GM19099 (cell line): Measurements from ENCODE around the gene SAP30.

Source experiments
- POLR2A ChIP-seq: IDR thresholded peaks from 3 replicates; pipeline ENCODE4 v1.6.1; 2011; ENCODE audit warnings: low read depth; ENCODE audit not compliant: insufficient read length; ENCODE audit errors: extremely low read depth

The SAP30 gene

DNA sequence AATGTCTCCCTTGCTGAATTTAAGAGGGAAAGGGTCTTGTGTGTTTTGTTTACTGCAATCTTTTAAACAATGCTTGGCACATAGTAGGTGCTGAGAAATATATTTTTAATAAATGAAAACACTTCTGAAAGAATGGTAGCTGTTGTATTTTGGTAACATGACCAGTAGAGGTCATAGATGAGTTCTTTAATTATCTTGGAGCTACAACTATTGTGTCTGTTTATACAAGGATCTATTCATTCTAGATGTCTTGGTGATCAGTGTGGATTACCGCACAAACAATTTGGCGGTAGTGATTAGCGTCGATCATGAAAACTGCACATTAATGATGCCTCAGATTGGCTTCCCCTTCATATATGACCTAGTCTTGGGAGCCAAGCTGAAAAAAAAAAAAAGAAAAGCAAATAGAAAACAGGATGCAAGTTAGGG is 49.6 kb downstream of the SAP30 start:
- no peak for TF ChIP-seq POLR2A

DNA sequence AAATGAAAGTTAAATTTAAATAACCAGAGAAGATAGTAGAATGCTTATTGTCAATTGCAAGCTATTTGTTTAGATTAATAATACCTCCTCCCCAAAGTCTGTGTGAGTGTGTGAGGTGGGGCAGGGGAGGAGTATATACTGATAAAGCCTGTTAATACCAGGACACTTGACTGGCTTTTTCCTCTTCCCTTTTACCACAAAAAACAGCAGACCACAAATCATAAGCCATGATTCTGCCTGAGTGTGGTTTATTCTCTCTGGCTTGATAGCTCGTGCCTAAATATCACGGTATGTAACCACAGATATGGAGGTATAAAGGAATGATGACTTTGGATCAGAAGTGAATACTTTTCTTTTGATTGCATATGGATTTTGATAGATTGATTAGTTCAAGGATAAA is 50.0 kb downstream of the SAP30 start:
- TF ChIP-seq POLR2A, result no peak

DNA sequence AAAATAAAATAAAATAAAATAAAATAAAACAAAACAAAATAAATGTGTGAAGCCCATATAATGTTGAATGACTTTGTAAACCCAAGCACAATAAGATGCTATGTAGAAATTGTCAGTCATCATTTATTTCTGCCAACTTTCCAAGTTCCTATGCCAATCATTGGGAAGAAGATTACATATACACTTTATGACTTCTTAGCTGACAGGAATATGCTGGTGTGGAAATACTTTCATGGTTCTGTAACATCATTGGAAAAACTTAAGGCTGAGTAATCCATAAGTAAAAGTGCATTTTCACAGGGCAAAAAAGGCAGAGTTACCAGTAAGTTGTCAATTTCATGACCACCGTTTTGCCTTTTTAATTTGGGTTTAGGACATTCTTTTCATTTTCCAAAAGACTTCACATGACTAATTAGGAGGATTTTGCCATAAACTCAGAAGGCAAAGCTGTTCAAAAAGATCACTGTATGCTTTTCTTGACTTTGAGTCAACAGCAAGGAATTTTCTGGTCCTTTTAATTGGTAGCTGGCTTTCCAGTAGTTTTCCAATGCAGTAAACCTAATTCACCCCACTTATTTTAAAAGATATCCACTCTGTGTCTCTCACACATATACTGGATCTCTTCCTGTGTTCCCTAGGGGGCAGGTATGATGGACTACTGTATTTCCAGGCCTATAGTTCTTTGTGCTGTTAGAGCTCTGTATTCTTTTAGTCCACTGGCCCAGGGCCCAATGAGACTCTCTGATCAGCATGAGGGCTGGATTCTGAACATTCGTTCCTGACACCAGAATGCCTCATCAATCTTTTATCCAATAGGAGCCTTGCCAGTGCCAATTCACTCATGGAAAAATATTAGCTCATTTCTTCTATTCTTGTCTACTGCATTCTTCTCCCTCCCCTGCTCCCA is 54.4 kb downstream of the SAP30 start:
- TF ChIP-seq POLR2A, result no peak

DNA sequence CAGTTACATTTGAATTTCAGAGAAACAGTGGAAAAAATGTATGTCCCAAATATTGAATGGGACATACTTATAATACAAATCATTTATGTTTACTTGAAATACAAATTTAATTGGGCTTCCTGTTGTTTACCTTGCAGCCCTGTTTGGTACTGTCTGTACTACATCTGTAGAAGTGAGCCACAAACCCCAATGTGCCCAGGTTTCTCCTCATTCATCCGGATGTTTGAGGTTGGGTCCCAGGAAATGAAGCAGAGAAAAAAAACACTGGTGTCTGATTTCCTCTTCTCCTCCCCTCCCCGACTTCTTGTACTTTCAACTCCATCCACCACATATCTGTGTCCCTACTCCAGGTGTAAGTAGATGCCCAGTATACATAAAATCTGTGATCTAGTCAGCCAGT is 55.3 kb downstream of the SAP30 start:
- no peak for TF ChIP-seq POLR2A
